ENCODE results near the gene ITGB3BP.

ITGB3BP gene

DNA sequence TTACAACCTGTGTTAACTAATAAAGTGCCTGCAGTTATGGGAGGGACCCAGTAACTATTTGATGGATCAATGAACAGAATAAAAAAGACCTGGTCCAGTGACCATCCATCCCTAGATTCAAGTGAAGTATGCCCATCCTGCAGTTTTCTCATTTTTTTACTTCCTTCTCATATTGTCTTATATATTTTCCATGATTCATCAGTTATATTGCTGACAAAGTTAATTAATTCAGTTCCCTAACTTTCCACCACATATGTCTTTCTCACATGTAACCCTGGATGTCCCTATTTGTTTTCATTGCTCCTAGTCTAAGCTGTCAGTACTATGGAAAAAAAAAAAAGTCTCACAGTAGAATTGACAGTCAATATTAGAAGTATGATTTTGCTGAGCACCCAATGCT is 64.3 kb downstream of the ITGB3BP start:
- DNase-seq (ENCODE audit: low read depth) = no peak
- H3K4me3 ChIP-seq (ENCODE audit: low read length) = no peak overlapping the region
- TF ChIP-seq, protein P1, sequence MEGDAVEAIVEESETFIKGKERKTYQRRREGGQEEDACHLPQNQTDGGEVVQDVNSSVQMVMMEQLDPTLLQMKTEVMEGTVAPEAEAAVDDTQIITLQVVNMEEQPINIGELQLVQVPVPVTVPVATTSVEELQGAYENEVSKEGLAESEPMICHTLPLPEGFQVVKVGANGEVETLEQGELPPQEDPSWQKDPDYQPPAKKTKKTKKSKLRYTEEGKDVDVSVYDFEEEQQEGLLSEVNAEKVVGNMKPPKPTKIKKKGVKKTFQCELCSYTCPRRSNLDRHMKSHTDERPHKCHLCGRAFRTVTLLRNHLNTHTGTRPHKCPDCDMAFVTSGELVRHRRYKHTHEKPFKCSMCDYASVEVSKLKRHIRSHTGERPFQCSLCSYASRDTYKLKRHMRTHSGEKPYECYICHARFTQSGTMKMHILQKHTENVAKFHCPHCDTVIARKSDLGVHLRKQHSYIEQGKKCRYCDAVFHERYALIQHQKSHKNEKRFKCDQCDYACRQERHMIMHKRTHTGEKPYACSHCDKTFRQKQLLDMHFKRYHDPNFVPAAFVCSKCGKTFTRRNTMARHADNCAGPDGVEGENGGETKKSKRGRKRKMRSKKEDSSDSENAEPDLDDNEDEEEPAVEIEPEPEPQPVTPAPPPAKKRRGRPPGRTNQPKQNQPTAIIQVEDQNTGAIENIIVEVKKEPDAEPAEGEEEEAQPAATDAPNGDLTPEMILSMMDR (conservative IDR thresholded peaks at IDR 0.05; ENCODE audit: low read depth, low read length) = no peak

DNA sequence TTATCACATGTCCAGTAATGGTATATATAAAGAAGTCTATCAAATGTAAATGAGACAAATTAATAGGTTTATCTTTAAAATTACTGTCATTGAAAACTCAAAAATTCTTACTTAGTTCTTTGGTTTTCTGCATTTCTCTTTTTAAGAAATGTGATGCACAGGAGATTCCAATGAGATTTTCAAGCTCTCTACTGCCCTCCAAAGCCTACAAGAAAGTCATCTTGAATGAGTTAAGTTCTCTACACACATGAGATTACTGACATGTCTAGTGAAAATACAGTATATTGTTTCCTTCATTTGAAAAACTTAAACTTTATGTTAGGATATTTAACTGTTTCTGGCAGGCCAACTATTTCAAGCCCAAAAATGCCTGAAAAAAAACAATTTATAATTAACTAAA is 68.8 kb downstream of the ITGB3BP start:
- H3K4me3 ChIP-seq (ENCODE audit: low read length) = no peak overlapping the region
- TF ChIP-seq, protein P1 (conservative IDR thresholded peaks at IDR 0.05; ENCODE audit: low read depth, low read length) = peak; percentile 40
- no peak for DNase-seq (ENCODE audit: low read depth)

DNA sequence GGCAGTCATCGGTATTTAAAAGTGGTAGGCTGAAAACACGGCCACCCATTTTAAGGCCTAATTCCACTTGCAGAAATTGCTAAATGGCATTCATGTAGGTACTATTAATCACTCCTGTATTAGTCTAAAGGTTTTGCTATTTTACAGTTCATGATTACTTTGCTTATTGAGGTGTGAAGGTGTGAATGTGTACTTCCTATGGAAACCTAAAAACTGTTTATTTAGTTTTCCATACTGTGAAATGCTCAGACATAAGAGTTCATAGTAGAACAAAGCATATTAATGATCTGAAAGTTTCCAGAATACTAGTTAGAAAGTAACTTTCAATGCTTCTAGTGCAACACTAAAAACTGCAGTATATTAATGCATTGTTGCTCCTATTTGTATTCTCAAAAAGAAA is 69.8 kb downstream of the ITGB3BP start:
- TF ChIP-seq, protein P1 (conservative IDR thresholded peaks at IDR 0.05; ENCODE audit: low read depth, low read length) = no peak
- DNase-seq (ENCODE audit: low read depth) = no peak
- H3K4me3 ChIP-seq (ENCODE audit: low read length) = no peak overlapping the region

DNA sequence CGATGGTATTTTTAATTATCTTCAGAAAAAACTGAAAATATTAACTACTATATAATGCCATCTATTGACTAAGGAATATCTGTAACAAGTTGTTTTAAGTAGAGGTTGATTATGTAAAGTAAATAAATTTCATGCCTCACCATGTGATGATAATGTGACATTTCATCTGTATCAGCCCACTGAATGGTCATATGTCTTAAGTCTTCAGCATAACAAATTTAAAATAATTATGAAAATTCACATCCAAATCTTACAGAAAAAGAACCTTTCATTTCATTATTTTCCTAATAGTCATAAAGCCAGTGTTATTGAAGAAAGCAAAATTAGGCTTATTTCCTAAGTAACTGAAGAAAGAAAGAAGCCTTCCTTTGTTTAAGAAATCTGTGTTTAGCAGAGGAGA is 72.6 kb downstream of the ITGB3BP start:
- TF ChIP-seq, protein P1 (conservative IDR thresholded peaks at IDR 0.05; ENCODE audit: low read depth, low read length) = no peak
- no peak for DNase-seq (ENCODE audit: low read depth)
- no peak overlapping the region for H3K4me3 ChIP-seq (ENCODE audit: low read length)

DNA sequence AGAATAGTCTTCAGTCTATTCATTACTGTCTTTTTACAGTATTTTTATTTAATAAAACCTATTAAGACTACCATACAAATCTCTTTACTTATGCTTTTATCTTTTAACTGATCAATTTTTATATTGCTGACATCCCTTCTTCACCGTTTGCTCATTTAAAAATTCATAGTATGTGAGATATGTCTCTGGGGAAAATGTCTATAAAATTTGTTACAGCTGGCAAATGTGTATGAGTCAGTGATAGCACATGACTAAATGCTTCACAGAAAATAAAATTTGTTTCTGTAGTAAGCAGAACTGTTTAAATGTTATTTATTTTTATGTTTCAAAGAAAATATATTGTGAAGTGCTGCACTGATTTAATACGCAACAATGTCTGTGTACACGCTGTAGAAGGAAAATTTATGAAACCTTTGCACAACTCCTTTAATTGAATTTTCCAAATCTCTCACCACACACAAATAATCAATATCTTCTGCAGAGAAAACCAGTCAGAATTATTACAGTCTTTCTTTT is 74.2 kb downstream of the ITGB3BP start:
- TF ChIP-seq, protein P1 (conservative IDR thresholded peaks at IDR 0.05; ENCODE audit: low read depth, low read length) = no peak
- no peak for DNase-seq (ENCODE audit: low read depth)

DNA sequence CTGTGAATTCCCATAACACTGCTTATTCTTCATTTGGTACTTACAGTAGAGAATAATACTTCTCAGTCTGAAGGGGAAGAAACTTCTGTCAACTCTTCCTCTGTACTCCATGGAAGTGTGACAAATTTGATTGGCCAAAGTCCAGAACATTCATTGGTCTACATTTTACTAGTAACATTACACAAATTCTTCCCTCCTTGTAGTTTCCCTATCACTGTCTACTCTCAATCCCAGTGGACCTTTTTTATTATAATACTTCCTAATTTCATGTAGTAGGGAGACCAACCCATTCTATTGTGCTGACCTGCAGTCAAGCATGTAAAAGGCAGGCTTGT is 80.9 kb downstream of the ITGB3BP start:
- DNase-seq (ENCODE audit: low read depth) = no peak
- H3K4me3 ChIP-seq (ENCODE audit: low read length) = no peak overlapping the region
- TF ChIP-seq, protein P1 (conservative IDR thresholded peaks at IDR 0.05; ENCODE audit: low read depth, low read length) = no peak

More for the DNA sequence above, 74.2 kb downstream of the ITGB3BP start:
- H3K4me3 ChIP-seq (ENCODE audit: low read length) = no peak overlapping the region

DNA sequence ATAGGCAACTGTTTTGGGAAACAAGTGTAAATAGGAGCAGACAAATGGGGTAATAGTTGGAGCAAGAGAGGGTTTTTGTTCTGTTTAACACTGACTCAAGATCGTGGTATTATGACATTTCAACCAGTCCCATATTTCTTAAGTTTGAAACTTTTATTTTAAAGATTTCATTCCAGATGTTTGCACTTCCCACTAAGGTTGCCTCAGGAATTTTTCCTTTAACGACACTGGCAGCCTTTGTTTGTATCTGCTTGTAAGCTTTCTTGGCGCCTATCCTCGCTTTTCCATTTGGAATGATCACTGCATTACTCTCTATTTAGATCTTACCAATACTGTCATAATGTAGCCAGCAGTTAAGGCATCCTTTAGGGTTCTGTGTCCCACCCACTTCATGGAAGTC is 87.9 kb downstream of the ITGB3BP start:
- no peak overlapping the region for H3K4me3 ChIP-seq (ENCODE audit: low read length)
- TF ChIP-seq, protein P1 (conservative IDR thresholded peaks at IDR 0.05; ENCODE audit: low read depth, low read length) = no peak
- no peak for DNase-seq (ENCODE audit: low read depth)
